Dendritic cell treated with granulocyte-macrophage colony-stimulating factor and Interleukin-4, amounts not matched to agents 40 ng/mL and 50 ng/mL, for 4 days (primary cell): ENCODE measurements around the gene PRMT9.

ENCODE experiments used
- H3K27ac Mint-ChIP-seq: one replicate; pipeline ENCODE4 v1.8.0; 2022; ENCODE audit warnings: mild to moderate bottlenecking, mixed read lengths
- H3K27me3 Mint-ChIP-seq: one replicate; pipeline ENCODE4 v1.8.0; 2022; ENCODE audit warnings: mild to moderate bottlenecking, mixed read lengths
- H3K36me3 Mint-ChIP-seq: one replicate; pipeline ENCODE4 v1.8.0; 2022; ENCODE audit warnings: low read depth, mixed read lengths
- H3K4me1 Mint-ChIP-seq: one replicate; pipeline ENCODE4 v1.8.0; 2022; ENCODE audit warnings: low read depth, mixed read lengths
- H3K4me3 Mint-ChIP-seq: one replicate; pipeline ENCODE4 v1.8.0; 2022; ENCODE audit warnings: mild to moderate bottlenecking, moderate library complexity, mixed read lengths
- H3K9me3 Mint-ChIP-seq: one replicate; pipeline ENCODE4 v1.8.0; 2022; ENCODE audit warnings: mixed read lengths
- intact Hi-C: fragments of 100-400 bp; cut with micrococcal nuclease; formaldehyde crosslinking; loops from one replicate; pipeline ENCODE4 v1.15.0; 2022

Gene PRMT9

GRCh38 chr4:147683717-147684700 is at the start of gene PRMT9:
Gene PRMT9, minus strand, starts transcription at chr4:147684163. Its CDS starts 176 bp downstream, at chr4:147683987.
- peaks cover 22% of the 10 kb centered on the region for H3K4me1 Mint-ChIP-seq
- peaks cover 18% of the 10 kb centered on the region for H3K36me3 Mint-ChIP-seq
- H3K4me3 Mint-ChIP-seq = peak within 1 kb of the TSS; percentile 86
- H3K27me3 Mint-ChIP-seq = peaks cover 2% of the 10 kb centered on the region
- intact Hi-C loops = no loop called here
- H3K27ac Mint-ChIP-seq = peak within 1 kb of the TSS; percentile 91
- H3K9me3 Mint-ChIP-seq = no peaks in the 10 kb centered on the region

GRCh38 chr4:147732518-147733235 is 48.7 kb upstream of the PRMT9 start:
- Mint-ChIP-seq H3K4me1 (peaks cover 65% of the 10 kb centered on the region), H3K27me3 (peaks cover 3% of the 10 kb centered on the region), H3K9me3 (no peaks in the 10 kb centered on the region), H3K27ac (peak overlapping the region; percentile 86), H3K36me3 (peaks cover 55% of the 10 kb centered on the region), H3K4me3 (peak overlapping the region; percentile 89)
- intact Hi-C loops = no loop called here

DNA sequence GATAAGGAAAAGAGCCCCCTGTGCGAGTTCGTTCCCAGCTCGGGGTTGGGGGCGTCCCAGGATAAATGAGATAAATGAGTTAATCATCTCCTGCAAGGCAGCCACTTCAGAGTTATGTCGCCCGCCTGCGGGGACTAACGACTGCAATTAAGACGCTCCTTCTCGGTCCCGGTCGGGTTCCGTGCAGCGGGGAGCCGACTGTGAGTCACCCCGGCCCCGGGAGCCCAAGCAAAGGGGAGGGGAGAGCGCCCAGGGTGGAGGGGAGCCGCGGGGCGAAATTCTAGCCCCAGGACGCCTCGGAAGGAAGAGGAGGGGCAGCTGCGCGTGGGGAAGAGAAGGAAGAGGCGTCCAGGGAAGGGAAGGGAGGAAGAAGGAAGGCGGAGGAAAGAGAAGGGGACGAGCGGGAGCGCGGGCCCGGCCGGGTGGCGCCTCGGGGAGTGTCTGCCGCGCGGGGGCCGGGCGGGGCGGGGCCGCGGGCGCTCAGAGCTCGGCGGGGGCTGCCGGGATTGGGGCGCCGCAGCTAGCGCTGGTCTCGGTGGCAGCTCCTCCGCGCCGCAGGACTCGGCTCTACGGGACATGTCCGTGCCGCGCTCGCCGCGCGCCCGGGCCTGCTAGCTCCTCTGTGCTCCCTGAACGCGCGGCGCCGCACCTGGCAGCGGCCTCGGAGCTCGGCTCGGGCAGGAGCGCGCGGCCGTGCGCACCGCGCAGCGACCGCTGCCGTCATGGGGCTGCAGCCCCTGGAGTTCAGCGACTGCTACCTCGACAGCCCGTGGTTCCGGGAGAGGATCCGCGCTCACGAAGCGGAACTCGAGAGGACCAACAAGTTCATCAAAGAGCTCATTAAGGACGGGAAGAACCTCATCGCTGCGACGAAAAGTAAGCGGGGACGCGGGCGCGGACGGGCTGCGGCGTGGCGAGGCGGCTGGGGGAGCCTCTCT is 47.9 kb upstream of the PRMT9 start, which contains the start of gene ARHGAP10:
TSS of gene ARHGAP10 (plus strand) at position 509 of the 938 bp plus-strand sequence. CDS start at position 723, 214 bp downstream.
- peaks cover 6% of the 10 kb centered on the region for H3K27me3 Mint-ChIP-seq
- no peaks in the 10 kb centered on the region for H3K9me3 Mint-ChIP-seq
- intact Hi-C loops = no loop called here
- H3K36me3 Mint-ChIP-seq = peaks cover 53% of the 10 kb centered on the region
- peaks cover 58% of the 10 kb centered on the region for H3K4me1 Mint-ChIP-seq
- H3K4me3 Mint-ChIP-seq = peak within 1 kb of the TSS; percentile 89
- H3K27ac Mint-ChIP-seq = peak within 1 kb of the TSS; percentile 86

GRCh38 chr4:147730333-147730732 is 46.4 kb upstream of the PRMT9 start:
- H3K4me3 Mint-ChIP-seq = no peak overlapping the region

DNA sequence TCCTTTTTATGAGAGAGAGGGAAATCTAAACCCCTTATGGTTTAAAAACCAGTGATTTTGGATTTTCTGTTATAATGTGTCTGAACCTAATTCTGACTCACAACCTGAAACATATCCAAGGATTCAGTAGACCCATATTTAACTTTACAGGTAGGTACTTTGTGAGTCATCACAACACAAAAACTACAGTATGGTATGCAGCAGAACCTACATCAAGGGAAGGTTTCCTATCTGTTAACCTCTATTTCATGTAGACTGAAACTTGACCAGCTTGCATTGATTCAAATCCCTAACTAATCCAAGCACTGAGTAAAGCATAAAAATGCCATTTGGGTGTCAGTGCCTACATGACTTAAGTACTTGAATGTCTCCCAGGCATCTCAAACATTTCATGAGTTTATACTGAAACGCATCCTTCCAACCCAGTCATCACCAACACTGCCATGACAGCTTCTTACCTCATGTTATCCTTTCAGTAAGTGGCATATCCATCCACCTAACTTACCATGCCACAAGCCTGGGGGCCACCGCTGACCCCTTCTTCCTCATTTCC is 43.6 kb upstream of the PRMT9 start:
- peaks cover 52% of the 10 kb centered on the region for H3K4me1 Mint-ChIP-seq
- H3K9me3 Mint-ChIP-seq = no peaks in the 10 kb centered on the region

More at GRCh38 chr4:147730333-147730732, 46.4 kb upstream of the PRMT9 start:
- Mint-ChIP-seq H3K4me1 (peaks cover 45% of the 10 kb centered on the region), H3K27me3 (peaks cover 6% of the 10 kb centered on the region), H3K27ac (no peak overlapping the region), H3K36me3 (peaks cover 39% of the 10 kb centered on the region), H3K9me3 (no peaks in the 10 kb centered on the region)
- intact Hi-C loops = no loop called here

GRCh38 chr4:147725673-147726072 is 41.7 kb upstream of the PRMT9 start:
- peaks cover 6% of the 10 kb centered on the region for H3K27me3 Mint-ChIP-seq
- H3K27ac Mint-ChIP-seq = no peak overlapping the region
- no peaks in the 10 kb centered on the region for H3K36me3 Mint-ChIP-seq
- intact Hi-C loops = no loop called here
- H3K9me3 Mint-ChIP-seq = no peaks in the 10 kb centered on the region
- no peak overlapping the region for H3K4me3 Mint-ChIP-seq
- peaks cover 46% of the 10 kb centered on the region for H3K4me1 Mint-ChIP-seq

More for the DNA sequence above, 43.6 kb upstream of the PRMT9 start:
- peaks cover 13% of the 10 kb centered on the region for H3K36me3 Mint-ChIP-seq
- no peak overlapping the region for H3K27ac Mint-ChIP-seq
- no peak overlapping the region for H3K4me3 Mint-ChIP-seq
- intact Hi-C loops = no loop called here
- peaks cover 6% of the 10 kb centered on the region for H3K27me3 Mint-ChIP-seq

GRCh38 chr4:147724468-147725201 is 40.7 kb upstream of the PRMT9 start:
- Mint-ChIP-seq H3K9me3 (no peaks in the 10 kb centered on the region), H3K27me3 (peaks cover 6% of the 10 kb centered on the region), H3K27ac (peak overlapping the region; percentile 31), H3K36me3 (no peaks in the 10 kb centered on the region), H3K4me1 (peaks cover 38% of the 10 kb centered on the region), H3K4me3 (no peak overlapping the region)
- intact Hi-C loops = no loop called here

GRCh38 chr4:147723326-147723725 is 39.4 kb upstream of the PRMT9 start:
- peaks cover 33% of the 10 kb centered on the region for H3K4me1 Mint-ChIP-seq
- no peak overlapping the region for H3K4me3 Mint-ChIP-seq
- intact Hi-C loops = no loop called here
- H3K9me3 Mint-ChIP-seq = no peaks in the 10 kb centered on the region
- H3K27ac Mint-ChIP-seq = no peak overlapping the region
- no peaks in the 10 kb centered on the region for H3K36me3 Mint-ChIP-seq
- peaks cover 9% of the 10 kb centered on the region for H3K27me3 Mint-ChIP-seq

DNA sequence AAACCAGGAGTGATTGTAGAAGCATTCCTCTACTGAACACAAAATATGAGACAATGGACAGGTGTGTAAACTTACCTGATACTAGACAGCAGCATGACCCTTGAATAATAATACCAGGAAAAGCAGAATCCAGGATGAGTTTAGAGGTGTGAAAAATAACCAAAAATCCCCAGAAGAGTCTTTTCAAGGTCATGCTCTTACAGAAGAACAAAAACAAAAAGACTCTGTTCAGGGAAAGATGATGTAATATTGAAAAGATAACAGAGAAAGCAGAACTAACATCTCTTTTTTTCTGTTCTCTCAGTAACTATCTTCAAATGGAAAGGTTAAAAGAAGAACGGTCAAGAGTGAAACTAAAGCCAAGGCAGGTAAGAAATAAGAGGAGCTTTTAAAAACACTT is 33.9 kb upstream of the PRMT9 start:
- intact Hi-C loops = no loop called here
- Mint-ChIP-seq H3K4me1 (peaks cover 14% of the 10 kb centered on the region), H3K36me3 (no peaks in the 10 kb centered on the region), H3K4me3 (no peak overlapping the region), H3K9me3 (no peaks in the 10 kb centered on the region), H3K27me3 (peaks cover 10% of the 10 kb centered on the region), H3K27ac (no peak overlapping the region)

DNA sequence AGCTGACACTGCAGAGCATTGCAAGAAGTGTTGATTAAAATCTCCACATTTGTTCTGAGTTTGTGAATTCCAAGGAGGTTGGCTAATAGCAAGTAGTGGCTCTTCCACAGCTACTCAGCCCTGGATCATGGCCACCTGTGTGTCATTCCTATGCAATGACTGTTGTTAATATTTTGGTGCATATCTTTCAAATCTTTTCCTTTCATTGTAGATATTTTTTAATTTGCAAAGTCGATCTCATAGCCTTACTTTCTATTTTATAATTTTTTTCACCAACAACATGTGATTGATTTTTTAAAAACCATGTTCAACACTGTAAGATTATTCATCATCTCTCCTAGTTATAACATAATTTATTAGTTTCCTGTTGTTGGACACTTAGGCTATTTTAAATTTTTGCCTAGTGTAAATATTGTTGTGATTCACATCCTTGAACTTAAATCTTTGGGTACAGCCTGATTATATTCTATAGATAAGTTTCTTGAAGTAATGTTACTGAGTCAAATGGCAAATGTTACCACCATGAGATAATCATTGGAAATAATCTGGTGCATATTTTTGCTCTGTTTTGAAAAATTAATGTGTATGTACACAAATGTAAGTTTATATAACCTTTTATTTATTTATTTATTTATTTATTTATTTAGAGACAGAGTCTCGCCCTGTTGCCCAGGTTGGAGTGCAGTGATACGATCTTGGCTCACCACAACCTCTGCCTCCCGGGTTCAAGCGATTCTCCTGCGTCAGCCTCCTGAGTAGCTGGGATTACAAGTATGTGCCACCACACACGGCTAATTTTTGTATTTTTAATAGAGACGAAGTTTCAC is 30.8 kb upstream of the PRMT9 start:
- H3K36me3 Mint-ChIP-seq = no peaks in the 10 kb centered on the region
- no peak overlapping the region for H3K27ac Mint-ChIP-seq
- no peak overlapping the region for H3K4me3 Mint-ChIP-seq
- intact Hi-C loops = no loop called here
- H3K4me1 Mint-ChIP-seq = peaks cover 15% of the 10 kb centered on the region
- H3K27me3 Mint-ChIP-seq = peaks cover 10% of the 10 kb centered on the region
- H3K9me3 Mint-ChIP-seq = no peaks in the 10 kb centered on the region

GRCh38 chr4:147709999-147710398 is 26.0 kb upstream of the PRMT9 start:
- intact Hi-C loops = no loop called here
- H3K9me3 Mint-ChIP-seq = no peaks in the 10 kb centered on the region

More at GRCh38 chr4:147709999-147710398, 26.0 kb upstream of the PRMT9 start:
- Mint-ChIP-seq H3K36me3 (no peaks in the 10 kb centered on the region), H3K4me3 (no peak overlapping the region), H3K27ac (no peak overlapping the region), H3K27me3 (no peaks in the 10 kb centered on the region), H3K4me1 (peaks cover 23% of the 10 kb centered on the region)
